GM23338 (cell line): Measurements from ENCODE around the gene VMAC. TPM values are rescaled to one million over a fixed set of nuclear protein-coding genes. Genes with fewer than 3 reads are reported as not detected.

ENCODE experiments used
- ATAC-seq: fragments of 200-7000 bp; cut with Tn5 transposase; 3 replicates; pipeline ENCODE4 v1.9.1; 2020
- DNase-seq: peaks from one replicate; pipeline ENCODE4 v3.0.0-alpha.2; 2015; ENCODE audit warnings: low spot score
- H2AFZ ChIP-seq: fragments of 200-600 bp; sonication (generic); 2 replicates; pipeline ENCODE4 v1.8.0; 2016; ENCODE audit warnings: antibody characterized with exemption, mild to moderate bottlenecking, moderate library complexity
- H3F3A ChIP-seq: fragments of 200-600 bp; sonication (generic); replicated peaks from 2 replicates; pipeline ENCODE4 v1.8.0; 2017; ENCODE audit warnings: antibody characterized with exemption, mixed run types, low read depth
- H3K27ac ChIP-seq: fragments of 200-600 bp; sonication (generic); 2 replicates; pipeline ENCODE4 v1.6.1; 2016; ENCODE audit warnings: low read depth
- H3K27me3 ChIP-seq: fragments of 200-600 bp; sonication (generic); 2 replicates; pipeline ENCODE4 v1.8.0; 2016; ENCODE audit warnings: mild to moderate bottlenecking, mixed run types, moderate library complexity; ENCODE audit not compliant: insufficient read depth
- H3K36me3 ChIP-seq: fragments of 200-600 bp; sonication (generic); 2 replicates; pipeline ENCODE4 v1.8.0; 2016; ENCODE audit warnings: mild to moderate bottlenecking; ENCODE audit not compliant: insufficient read depth
- H3K4me1 ChIP-seq: fragments of 200-600 bp; sonication (generic); 2 replicates; pipeline ENCODE4 v1.8.0; 2016; ENCODE audit warnings: mild to moderate bottlenecking, moderate library complexity; ENCODE audit not compliant: insufficient read depth
- H3K4me2 ChIP-seq: fragments of 200-600 bp; sonication (generic); 2 replicates; pipeline ENCODE4 v1.7.1; 2017; ENCODE audit warnings: mixed run types
- H3K4me3 ChIP-seq: fragments of 200-600 bp; sonication (generic); 2 replicates; pipeline ENCODE4 v1.6.1; 2016; ENCODE audit warnings: mixed run types
- H3K79me2 ChIP-seq: fragments of 200-600 bp; sonication (generic); replicated peaks from 2 replicates; pipeline ENCODE4 v1.8.0; 2017; ENCODE audit warnings: mild to moderate bottlenecking; ENCODE audit not compliant: insufficient read depth
- H3K9me2 ChIP-seq: fragments of 200-600 bp; sonication (generic); 2 replicates; pipeline ENCODE4 v1.8.0; 2017; ENCODE audit not compliant: insufficient read depth
- H4K20me1 ChIP-seq: fragments of 200-600 bp; sonication (generic); replicated peaks from 2 replicates; pipeline ENCODE4 v1.8.0; 2017; ENCODE audit warnings: mild to moderate bottlenecking; ENCODE audit not compliant: insufficient read depth
- H3K27ac Mint-ChIP-seq: 2 replicates; pipeline ENCODE4 v1.8.0; 2020; ENCODE audit warnings: inconsistent platforms, mild to moderate bottlenecking, moderate library complexity, mixed read lengths
- H3K27me3 Mint-ChIP-seq: 3 replicates; pipeline ENCODE4 v1.8.0; 2022; ENCODE audit warnings: low read depth, mild to moderate bottlenecking, moderate library complexity, mixed read lengths, inconsistent platforms; ENCODE audit not compliant: insufficient read depth, poor library complexity
- H3K36me3 Mint-ChIP-seq: 3 replicates; pipeline ENCODE4 v1.8.0; 2021; ENCODE audit warnings: low read depth, mild to moderate bottlenecking, inconsistent platforms, moderate library complexity, mixed read lengths
- H3K4me1 Mint-ChIP-seq: 3 replicates; pipeline ENCODE4 v1.8.0; 2020; ENCODE audit warnings: mild to moderate bottlenecking, inconsistent platforms, mixed read lengths
- H3K4me3 Mint-ChIP-seq: 3 replicates; pipeline ENCODE4 v1.8.0; 2021; ENCODE audit warnings: moderate library complexity, mild to moderate bottlenecking, inconsistent platforms, mixed read lengths
- H3K9me3 Mint-ChIP-seq: 3 replicates; pipeline ENCODE4 v1.8.0; 2020; ENCODE audit warnings: moderate library complexity, mild to moderate bottlenecking, inconsistent platforms, mixed read lengths
- CREB1 ChIP-seq: fragments of 250-450 bp; sonication (Bioruptor Pico); IDR thresholded peaks from 2 replicates; pipeline ENCODE4 v1.5.0; 2020; ENCODE audit warnings: low read depth, mild to moderate bottlenecking, moderate library complexity
- CTCF ChIP-seq, 2 experiments: fragments of 200-600 bp in 1 of 2; sonication (generic) in 1 of 2; conservative IDR thresholded peaks; 2 replicates each; pipeline versions ENCODE4 v1.5.1 to v1.6.1; 2016 to 2017; ENCODE audit warnings: antibody characterized with exemption in 2 of 2, low read depth in 2 of 2, mild to moderate bottlenecking in 2 of 2, moderate library complexity in 1 of 2
- ETS1 ChIP-seq: IDR thresholded peaks from 2 replicates; pipeline ENCODE4 v1.6.1; 2016; ENCODE audit warnings: antibody characterized with exemption
- EZH2 ChIP-seq: fragments of 200-600 bp; sonication (generic); IDR thresholded peaks from one replicate; pipeline ENCODE4 v1.8.0; 2017; ENCODE audit warnings: antibody characterized with exemption, mild to moderate bottlenecking, low read depth; ENCODE audit not compliant: unreplicated experiment
- JUNB ChIP-seq: IDR thresholded peaks from one replicate; pipeline ENCODE4 v1.6.1; 2016; ENCODE audit warnings: antibody characterized with exemption; ENCODE audit not compliant: unreplicated experiment
- NANOG ChIP-seq: IDR thresholded peaks from 2 replicates; pipeline ENCODE4 v1.6.1; 2016; ENCODE audit warnings: antibody characterized with exemption, borderline replicate concordance
- POLR2AphosphoS5 ChIP-seq: IDR thresholded peaks from 2 replicates; pipeline ENCODE4 v1.6.1; 2016; ENCODE audit warnings: antibody characterized with exemption, low read depth
- STAT1 ChIP-seq: IDR thresholded peaks from one replicate; pipeline ENCODE4 v1.6.1; 2016; ENCODE audit warnings: antibody characterized with exemption; ENCODE audit not compliant: unreplicated experiment
- ZNF331 ChIP-seq: fragments of 250-450 bp; sonication (Bioruptor Pico); IDR thresholded peaks from 2 replicates; pipeline ENCODE4 v1.5.0; 2020; ENCODE audit warnings: low read depth, mild to moderate bottlenecking, moderate library complexity
- polyA plus RNA-seq: library from polyadenylated mRNA; unstranded; fragments of >200 nt; fragmentation: Nextera tagmentation; extraction: Ambion mirVana; gene quantifications from 2 replicates; pipeline ENCODE4 v1.2.1, GENCODE V29; 2016
- total RNA-seq: library from RNA; depleted of rRNA; stranded (reverse); fragments of >200 nt; shearing (Covaris generic); gene quantifications from 2 replicates; pipeline ENCODE4 v1.2.3, GENCODE V29; 2014
- TF ChIP-seq, protein P1 (sequence below): IDR thresholded peaks from one replicate; pipeline ENCODE4 v1.6.1; 2018; ENCODE audit warnings: antibody characterized with exemption; ENCODE audit not compliant: unreplicated experiment

VMAC gene
- total and polyA plus RNA-seq, 2 experiments from 2014 or later, result 0.79 to 3.7 TPM

GRCh38 chr19:5937550-5937949 is 32.9 kb downstream of the VMAC start:
- Histone ChIP-seq H3K9me2 (no peaks in the 10 kb centered on the region), H3K27ac (no peak overlapping the region), H3K4me2 (no peak overlapping the region), H3F3A (no peaks in the 10 kb centered on the region), H3K36me3 (peaks cover 8% of the 10 kb centered on the region; the same call in 1 of the 2 replicates), H3K4me1 (no peaks in the 10 kb centered on the region), H3K79me2 (peaks cover 57% of the 10 kb centered on the region), H3K27me3 (no peaks in the 10 kb centered on the region), H3K4me3 (no peak overlapping the region), H4K20me1 (peaks cover 32% of the 10 kb centered on the region), H2AFZ (no peak overlapping the region)
- Mint-ChIP-seq H3K27ac (no peak overlapping the region), H3K9me3 (no peaks in the 10 kb centered on the region), H3K36me3 (peaks cover 43% of the 10 kb centered on the region), H3K27me3 (peaks cover 16% of the 10 kb centered on the region), H3K4me1 (peaks cover 5% of the 10 kb centered on the region; the same call in 1 of the 3 replicates), H3K4me3 (no peak overlapping the region)
- no peak for TF ChIP-seq ETS1
- TF ChIP-seq, protein P1, sequence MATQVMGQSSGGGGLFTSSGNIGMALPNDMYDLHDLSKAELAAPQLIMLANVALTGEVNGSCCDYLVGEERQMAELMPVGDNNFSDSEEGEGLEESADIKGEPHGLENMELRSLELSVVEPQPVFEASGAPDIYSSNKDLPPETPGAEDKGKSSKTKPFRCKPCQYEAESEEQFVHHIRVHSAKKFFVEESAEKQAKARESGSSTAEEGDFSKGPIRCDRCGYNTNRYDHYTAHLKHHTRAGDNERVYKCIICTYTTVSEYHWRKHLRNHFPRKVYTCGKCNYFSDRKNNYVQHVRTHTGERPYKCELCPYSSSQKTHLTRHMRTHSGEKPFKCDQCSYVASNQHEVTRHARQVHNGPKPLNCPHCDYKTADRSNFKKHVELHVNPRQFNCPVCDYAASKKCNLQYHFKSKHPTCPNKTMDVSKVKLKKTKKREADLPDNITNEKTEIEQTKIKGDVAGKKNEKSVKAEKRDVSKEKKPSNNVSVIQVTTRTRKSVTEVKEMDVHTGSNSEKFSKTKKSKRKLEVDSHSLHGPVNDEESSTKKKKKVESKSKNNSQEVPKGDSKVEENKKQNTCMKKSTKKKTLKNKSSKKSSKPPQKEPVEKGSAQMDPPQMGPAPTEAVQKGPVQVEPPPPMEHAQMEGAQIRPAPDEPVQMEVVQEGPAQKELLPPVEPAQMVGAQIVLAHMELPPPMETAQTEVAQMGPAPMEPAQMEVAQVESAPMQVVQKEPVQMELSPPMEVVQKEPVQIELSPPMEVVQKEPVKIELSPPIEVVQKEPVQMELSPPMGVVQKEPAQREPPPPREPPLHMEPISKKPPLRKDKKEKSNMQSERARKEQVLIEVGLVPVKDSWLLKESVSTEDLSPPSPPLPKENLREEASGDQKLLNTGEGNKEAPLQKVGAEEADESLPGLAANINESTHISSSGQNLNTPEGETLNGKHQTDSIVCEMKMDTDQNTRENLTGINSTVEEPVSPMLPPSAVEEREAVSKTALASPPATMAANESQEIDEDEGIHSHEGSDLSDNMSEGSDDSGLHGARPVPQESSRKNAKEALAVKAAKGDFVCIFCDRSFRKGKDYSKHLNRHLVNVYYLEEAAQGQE, result no peak
- no peak for TF ChIP-seq POLR2AphosphoS5
- TF ChIP-seq STAT1, result no peak
- TF ChIP-seq EZH2, result no peak
- DNase-seq (no peak), ATAC-seq (no peak)

DNA sequence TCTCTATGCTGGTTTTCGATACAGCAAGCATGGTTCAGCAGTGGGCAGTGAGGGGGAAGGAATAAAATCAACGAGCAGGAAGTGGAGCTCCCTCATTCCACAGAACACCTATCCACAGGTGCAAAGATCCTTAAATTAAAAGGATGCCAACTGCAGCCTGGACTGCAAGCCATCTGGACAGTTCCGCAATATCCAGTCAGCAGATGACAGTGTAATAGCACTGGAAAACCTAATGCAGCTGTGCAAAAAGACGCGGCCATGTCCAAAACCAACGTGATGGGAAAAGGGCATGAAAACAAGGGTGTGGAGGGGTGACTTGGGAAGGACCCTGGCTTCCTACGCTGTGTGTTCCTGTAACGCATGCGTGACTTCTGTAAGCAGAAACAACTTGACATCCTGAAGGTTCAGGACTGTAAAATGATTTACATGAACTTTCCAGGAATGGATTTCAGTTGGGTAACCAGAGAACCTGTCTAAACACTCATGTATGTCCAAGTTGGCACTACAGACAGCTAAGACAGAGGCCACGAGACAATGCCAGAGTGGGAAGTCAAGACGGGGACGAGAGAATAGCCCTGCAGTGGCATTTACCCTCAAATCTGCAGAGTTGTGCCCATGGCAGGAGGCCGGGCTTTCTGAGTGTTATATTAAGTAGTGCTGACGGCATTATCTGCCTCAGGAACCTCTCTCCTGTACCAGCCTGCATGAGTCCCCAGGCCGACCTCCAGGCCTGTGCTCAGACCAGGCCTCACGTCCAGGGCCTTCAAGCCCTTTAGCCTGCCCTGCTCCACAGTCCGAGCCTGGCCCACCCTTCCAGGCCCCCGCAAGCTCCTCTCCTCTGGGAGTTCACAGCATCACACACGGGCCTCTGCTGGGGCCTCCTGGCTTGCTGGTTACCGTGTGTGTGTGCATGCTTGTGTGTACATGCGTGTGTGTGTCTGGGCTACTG is 35.9 kb downstream of the VMAC start:
- peaks cover 38% of the 10 kb centered on the region for H3K36me3 Mint-ChIP-seq
- no peak for TF ChIP-seq CTCF (conservative IDR thresholded peaks at IDR 0.05; ENCODE audit: low read depth in 2 of 2)
- TF ChIP-seq POLR2AphosphoS5, result no peak
- TF ChIP-seq NANOG, result no peak
- TF ChIP-seq JUNB, result no peak
- no peak for TF ChIP-seq CREB1 (CRISPR knock-in tag)
- no peak for TF ChIP-seq ZNF331 (CRISPR knock-in tag)
- TF ChIP-seq ETS1, result no peak
- TF ChIP-seq STAT1, result no peak

More for the DNA sequence above, 35.9 kb downstream of the VMAC start:
- H3K79me2 ChIP-seq, result peaks cover 75% of the 10 kb centered on the region
- no peak overlapping the region for H3K4me2 ChIP-seq
- peaks cover 8% of the 10 kb centered on the region; the same call in 1 of the 2 replicates for H3K36me3 ChIP-seq
- H3K27me3 ChIP-seq, result no peaks in the 10 kb centered on the region
- H3K4me1 ChIP-seq, result no peaks in the 10 kb centered on the region
- H4K20me1 ChIP-seq, result peaks cover 25% of the 10 kb centered on the region
- H3K4me3 ChIP-seq, result no peak overlapping the region
- no peak overlapping the region for H3K4me3 Mint-ChIP-seq
- peaks cover 19% of the 10 kb centered on the region for H3K27me3 Mint-ChIP-seq
- ATAC-seq (no peak), DNase-seq (no peak)
- H3K4me1 Mint-ChIP-seq, result peaks cover 29% of the 10 kb centered on the region
- H3K9me2 ChIP-seq, result no peaks in the 10 kb centered on the region
- H3K27ac Mint-ChIP-seq, result no peak overlapping the region
- H2AFZ ChIP-seq, result no peak overlapping the region
- no peaks in the 10 kb centered on the region for H3K9me3 Mint-ChIP-seq
- H3F3A ChIP-seq, result no peaks in the 10 kb centered on the region
- no peak overlapping the region for H3K27ac ChIP-seq
